GM21529 (cell line): ENCODE results near the gene ZNF605.
"Not testable (repeated sequence)": the region's sequence is repeated elsewhere in the genome, so short reads cannot be mapped to it uniquely, and the experiment has no call there.

Experiments
- ATAC-seq: cut with Tn5 transposase; IDR thresholded peaks from one replicate; pipeline ENCODE4 v1.9.1; 2021; ENCODE audit not compliant: unreplicated experiment

Gene ZNF605

GRCh38 chr12:132949936-132950837 lies 5.9 kb downstream of the ZNF605 start:
- no peak for ATAC-seq

- no peak for ATAC-seq
Observed at GRCh38 chr12:132948146-132949066, 7.7 kb downstream of the ZNF605 start.

GRCh38 chr12:132946246-132946820 lies 9.8 kb downstream of the ZNF605 start:
- no peak for ATAC-seq

- ATAC-seq = no peak
Observed at GRCh38 chr12:132945806-132946205, 10.3 kb downstream of the ZNF605 start.

- ATAC-seq = no peak
Observed at GRCh38 chr12:132942611-132943010, 13.5 kb downstream of the ZNF605 start.

GRCh38 chr12:132941336-132941954 lies 14.7 kb downstream of the ZNF605 start:
- no peak for ATAC-seq

GRCh38 chr12:132940071-132940719 lies 15.9 kb downstream of the ZNF605 start:
- no peak for ATAC-seq

- not testable (repeated sequence) for ATAC-seq
Observed at GRCh38 chr12:132938807-132939206, 17.3 kb downstream of the ZNF605 start.

GRCh38 chr12:132937476-132937875 lies 18.6 kb downstream of the ZNF605 start:
- no peak for ATAC-seq

- ATAC-seq = not testable (repeated sequence)
Observed at GRCh38 chr12:132936921-132937320, 19.2 kb downstream of the ZNF605 start.

GRCh38 chr12:132936163-132936562 lies 19.9 kb downstream of the ZNF605 start:
- ATAC-seq = no peak

GRCh38 chr12:132926415-132926833 lies 29.7 kb downstream of the ZNF605 start:
- ATAC-seq = no peak

GRCh38 chr12:132925597-132926414 lies 30.3 kb downstream of the ZNF605 start:
- no peak for ATAC-seq

GRCh38 chr12:132924356-132924755 lies 31.8 kb downstream of the ZNF605 start:
- ATAC-seq = no peak

GRCh38 chr12:132923356-132923909 lies 32.7 kb downstream of the ZNF605 start:
- ATAC-seq = no peak

GRCh38 chr12:132922676-132923075 lies 33.4 kb downstream of the ZNF605 start:
- ATAC-seq = no peak

- no peak for ATAC-seq
Observed at GRCh38 chr12:132921685-132922084, 34.4 kb downstream of the ZNF605 start.

GRCh38 chr12:132918680-132919079 lies 37.4 kb downstream of the ZNF605 start:
- no peak for ATAC-seq

- no peak for ATAC-seq
Observed at GRCh38 chr12:132909030-132909368, 47.1 kb downstream of the ZNF605 start.
